ENCODE data around the gene ZNF101.
"Not testable (repeated sequence)": the region's sequence is repeated elsewhere in the genome, so short reads cannot be mapped to it uniquely, and the experiment has no call there.

The ZNF101 gene

GRCh38 chr19:19661675-19662251 lies 6.9 kb upstream of the ZNF101 start:
- no peak for DNase-seq

- DNase-seq = no peak
These were observed 6.3 kb upstream of the ZNF101 start for GRCh38 chr19:19662344-19662743.

GRCh38 chr19:19662871-19663255 lies 5.8 kb upstream of the ZNF101 start:
- DNase-seq = no peak

GRCh38 chr19:19663256-19664120 lies 5.2 kb upstream of the ZNF101 start, which contains the start of gene ATP13A1:
Gene ATP13A1, minus strand, starts transcription at chr19:19663676. Its CDS starts 10 bp downstream, at chr19:19663666.
- peak; percentile 98 for DNase-seq

- DNase-seq = not testable (repeated sequence)
These were observed 3.2 kb upstream of the ZNF101 start for GRCh38 chr19:19665420-19665948.

GRCh38 chr19:19670070-19670551 lies 1.5 kb downstream of the ZNF101 start:
- DNase-seq = no peak

GRCh38 chr19:19672816-19673215 lies 4.2 kb downstream of the ZNF101 start:
- no peak for DNase-seq

GRCh38 chr19:19674315-19674714 lies 5.7 kb downstream of the ZNF101 start:
- DNase-seq = no peak

GRCh38 chr19:19677579-19677978 lies 8.9 kb downstream of the ZNF101 start:
- DNase-seq = no peak

- no peak for DNase-seq
These were observed 10.8 kb downstream of the ZNF101 start for GRCh38 chr19:19679176-19680073.

GRCh38 chr19:19686119-19686518 lies 17.5 kb downstream of the ZNF101 start:
- not testable (repeated sequence) for DNase-seq

GRCh38 chr19:19686580-19686979 lies 17.9 kb downstream of the ZNF101 start:
- no peak for DNase-seq

- no peak for DNase-seq
These were observed 18.5 kb downstream of the ZNF101 start for GRCh38 chr19:19687090-19687489.

- DNase-seq = not testable (repeated sequence)
These were observed 20.4 kb downstream of the ZNF101 start for GRCh38 chr19:19689023-19689422.

GRCh38 chr19:19691683-19692082 lies 23.0 kb downstream of the ZNF101 start:
- no peak for DNase-seq

GRCh38 chr19:19696386-19696785 lies 27.7 kb downstream of the ZNF101 start:
- no peak for DNase-seq

- no peak for DNase-seq
These were observed 28.9 kb downstream of the ZNF101 start for GRCh38 chr19:19697589-19697988.

- DNase-seq = not testable (repeated sequence)
These were observed 31.9 kb downstream of the ZNF101 start for GRCh38 chr19:19700493-19700892.

- DNase-seq = no peak
These were observed 36.2 kb downstream of the ZNF101 start for GRCh38 chr19:19704836-19705235.

GRCh38 chr19:19710506-19710905 lies 41.9 kb downstream of the ZNF101 start:
- no peak for DNase-seq

- no peak for DNase-seq
These were observed 42.8 kb downstream of the ZNF101 start for GRCh38 chr19:19711306-19711933.

Data from NCI-H1694 (cell line).